ENCODE measurements around the gene LARGE1. TPM values are rescaled to one million over a fixed set of nuclear protein-coding genes. Genes with fewer than 3 reads are reported as not detected.

The LARGE1 gene
- total and polyA plus RNA-seq, 2 of the 13 experiments (the other 11 are each of a cell fraction or from before 2014, with no cell fraction given): 8.4 to 11.0 TPM

GRCh38 chr22:33272180-33272579 lies 648.1 kb downstream of the LARGE1 start (continued):
- TF ChIP-seq THAP8 (CRISPR knock-in tag; IDR thresholded peaks at IDR 0.05; ENCODE audit: borderline replicate concordance) (no peak), KDM3A (CRISPR knock-in tag; IDR thresholded peaks at IDR 0.05; ENCODE audit: low read depth) (0 out of 2 replicates have a peak, but pooled peaks have one; percentile 45), PRDM10 (CRISPR knock-in tag; IDR thresholded peaks at IDR 0.05; ENCODE audit: low read depth) (no peak), BATF2 (CRISPR knock-in tag; IDR thresholded peaks at IDR 0.05) (no peak), NKX3-1 (CRISPR knock-in tag; IDR thresholded peaks at IDR 0.05) (0 out of 2 replicates have a peak, but pooled peaks have one; percentile 44), POGK (CRISPR knock-in tag; conservative IDR thresholded peaks at IDR 0.05) (no peak), ZBTB37 (CRISPR knock-in tag; IDR thresholded peaks at IDR 0.05) (no peak), TEF (CRISPR knock-in tag; IDR thresholded peaks at IDR 0.05) (no peak), CEBPG (CRISPR knock-in tag; IDR thresholded peaks at IDR 0.05) (peak; percentile 36; the same call in 1 of the 2 replicates), ZNF142 (CRISPR knock-in tag; IDR thresholded peaks at IDR 0.05) (no peak)
